Measurements from ENCODE around the gene NELL1.

DNA sequence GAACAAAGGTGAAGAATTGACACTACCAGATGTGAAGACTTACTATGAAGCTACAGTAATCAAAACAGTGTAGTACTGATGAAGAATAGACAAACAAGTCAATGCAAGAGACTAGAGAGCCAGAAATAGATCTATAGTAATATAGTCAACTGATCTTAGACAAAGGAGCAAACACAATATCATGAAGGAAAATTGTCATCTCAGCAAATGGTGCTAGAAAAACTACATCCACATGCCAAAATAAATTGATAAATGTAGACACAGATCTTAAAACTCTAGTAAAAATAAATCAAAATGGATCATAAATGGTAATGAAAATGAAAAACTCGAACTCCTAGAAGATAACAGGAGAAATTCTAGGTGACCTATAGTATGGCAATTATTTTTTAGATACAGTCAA is 609.5 kb downstream of the NELL1 start:
- TF ChIP-seq CTCF (IDR thresholded peaks at IDR 0.05) (no peak), POLR2A (IDR thresholded peaks at IDR 0.05) (no peak)

Measured in body of pancreas (tissue), 4 donors.